ENCODE data around the gene UBE2J2.

- TF ChIP-seq CTCF (conservative IDR thresholded peaks at IDR 0.05; ENCODE audit: low read depth in 2 of 2) = no peak
- TF ChIP-seq STAT1 (IDR thresholded peaks at IDR 0.05; ENCODE audit: unreplicated experiment) = no peak
- no peak for TF ChIP-seq POLR2AphosphoS5 (IDR thresholded peaks at IDR 0.05; ENCODE audit: low read depth)
- TF ChIP-seq ETS1 (IDR thresholded peaks at IDR 0.05) = no peak
- TF ChIP-seq EZH2 (IDR thresholded peaks at IDR 0.05; ENCODE audit: low read depth, unreplicated experiment) = no peak
- no peak for TF ChIP-seq ZNF462 (CRISPR knock-in tag; IDR thresholded peaks at IDR 0.05)
- no peak for TF ChIP-seq CREB1 (CRISPR knock-in tag; IDR thresholded peaks at IDR 0.05; ENCODE audit: low read depth)
These were observed 39.0 kb upstream of the UBE2J2 start for GRCh38 chr1:1312450-1313314.

All from GM23338 (cell line).